SK-N-SH treated with all-trans-retinoic acid at 6 μM for 48 hours (cell line): ENCODE results near the gene ERCC2.

Experiments
- ATAC-seq: fragments of 200-7000 bp; cut with Tn5 transposase; 3 replicates; pipeline ENCODE4 v1.9.1; 2020; ENCODE audit warnings: mild to moderate bottlenecking, moderate library complexity
- BACH2 ChIP-seq: fragments of 250-450 bp; sonication (Bioruptor Pico); IDR thresholded peaks from 2 replicates; pipeline ENCODE4 v1.9.0; 2021; ENCODE audit warnings: mild to moderate bottlenecking, borderline replicate concordance
- CSDC2 ChIP-seq: fragments of 250-450 bp; sonication (Bioruptor Pico); IDR thresholded peaks from 2 replicates; pipeline ENCODE4 v1.5.0; 2020; ENCODE audit warnings: mild to moderate bottlenecking, moderate library complexity
- ESRRG ChIP-seq: fragments of 250-450 bp; sonication (Bioruptor Pico); IDR thresholded peaks from 2 replicates; pipeline ENCODE4 v1.6.1; 2021; ENCODE audit warnings: mild to moderate bottlenecking
- GLIS3 ChIP-seq: fragments of 250-450 bp; sonication (Bioruptor Pico); IDR thresholded peaks from 2 replicates; pipeline ENCODE4 v1.5.0; 2020; ENCODE audit warnings: mild to moderate bottlenecking, moderate library complexity
- ISL1 ChIP-seq: fragments of 250-450 bp; sonication (Bioruptor Pico); IDR thresholded peaks from 2 replicates; pipeline ENCODE4 v2.1.2; 2022; ENCODE audit warnings: mild to moderate bottlenecking, moderate library complexity
- OSR1 ChIP-seq: fragments of 250-450 bp; sonication (Bioruptor Pico); IDR thresholded peaks from 2 replicates; pipeline ENCODE4 v1.8.0; 2022; ENCODE audit warnings: moderate library complexity, mild to moderate bottlenecking, inconsistent platforms
- PPARA ChIP-seq: fragments of 250-450 bp; sonication (Bioruptor Pico); IDR thresholded peaks from 2 replicates; pipeline ENCODE4 v1.5.0; 2020; ENCODE audit warnings: mild to moderate bottlenecking, borderline replicate concordance
- RARB ChIP-seq: fragments of 250-450 bp; sonication (Bioruptor Pico); IDR thresholded peaks from 2 replicates; pipeline ENCODE4 v1.8.0; 2021; ENCODE audit warnings: mild to moderate bottlenecking, moderate library complexity
- SNAI2 ChIP-seq: fragments of 250-450 bp; sonication (Bioruptor Pico); IDR thresholded peaks from 2 replicates; pipeline ENCODE4 v1.5.0; 2020; ENCODE audit warnings: mild to moderate bottlenecking, moderate library complexity
- TCF4 ChIP-seq: fragments of 250-450 bp; sonication (Bioruptor Pico); IDR thresholded peaks from 2 replicates; pipeline ENCODE4 v1.8.0; 2021; ENCODE audit warnings: mild to moderate bottlenecking, moderate library complexity, borderline replicate concordance
- TOX ChIP-seq: fragments of 250-450 bp; sonication (Bioruptor Pico); IDR thresholded peaks from 2 replicates; pipeline ENCODE4 v1.8.0; 2021; ENCODE audit warnings: mild to moderate bottlenecking, moderate library complexity, borderline replicate concordance
- ZC3H10 ChIP-seq: fragments of 250-450 bp; sonication (Bioruptor Pico); IDR thresholded peaks from 2 replicates; pipeline ENCODE4 v1.5.1; 2021; ENCODE audit warnings: mild to moderate bottlenecking, moderate library complexity
- ZFP3 ChIP-seq: fragments of 250-450 bp; sonication (Bioruptor Pico); IDR thresholded peaks from 2 replicates; pipeline ENCODE4 v1.5.0; 2020; ENCODE audit warnings: mild to moderate bottlenecking, moderate library complexity
- ZFP30 ChIP-seq: fragments of 450-650 bp; formaldehyde crosslinking; IDR thresholded peaks from 2 replicates; pipeline ENCODE4 v1.5.0; 2022; ENCODE audit warnings: mild to moderate bottlenecking, moderate library complexity
- ZNF565 ChIP-seq: fragments of 450-650 bp; formaldehyde crosslinking; conservative IDR thresholded peaks from 2 replicates; pipeline ENCODE4 v1.5.0; 2020; ENCODE audit warnings: low read depth, mild to moderate bottlenecking, moderate library complexity
- ZNF70 ChIP-seq: fragments of 450-650 bp; formaldehyde crosslinking; IDR thresholded peaks from 2 replicates; pipeline ENCODE4 v1.5.0; 2020; ENCODE audit warnings: mild to moderate bottlenecking, moderate library complexity
- ZNF8 ChIP-seq: fragments of 450-650 bp; formaldehyde crosslinking; IDR thresholded peaks from 2 replicates; pipeline ENCODE4 v1.5.0; 2020; ENCODE audit warnings: mild to moderate bottlenecking, moderate library complexity
- TF ChIP-seq, protein P1 (sequence below): fragments of 250-450 bp; sonication (Bioruptor Pico); IDR thresholded peaks from 2 replicates; pipeline ENCODE4 v1.8.0; 2021; ENCODE audit warnings: low read depth, mild to moderate bottlenecking, moderate library complexity, borderline replicate concordance
- TF ChIP-seq, protein P2 (sequence below): fragments of 250-450 bp; sonication (Bioruptor Pico); IDR thresholded peaks from 2 replicates; pipeline ENCODE4 v1.5.1; 2021; ENCODE audit warnings: mild to moderate bottlenecking, moderate library complexity
- TF ChIP-seq, protein P3 (sequence below): fragments of 250-450 bp; sonication (Bioruptor Pico); IDR thresholded peaks from 2 replicates; pipeline ENCODE4 v1.8.0; 2020; ENCODE audit warnings: mild to moderate bottlenecking, moderate library complexity, borderline replicate concordance
- TF ChIP-seq, protein P4 (sequence below): fragments of 250-450 bp; sonication (Bioruptor Pico); IDR thresholded peaks from 2 replicates; pipeline ENCODE4 v1.5.1; 2020; ENCODE audit warnings: low read depth, mild to moderate bottlenecking, moderate library complexity
- TF ChIP-seq, protein P5 (sequence below): fragments of 250-450 bp; sonication (Bioruptor Pico); IDR thresholded peaks from 2 replicates; pipeline ENCODE4 v1.5.0; 2020; ENCODE audit warnings: mild to moderate bottlenecking, moderate library complexity

Gene ERCC2

DNA sequence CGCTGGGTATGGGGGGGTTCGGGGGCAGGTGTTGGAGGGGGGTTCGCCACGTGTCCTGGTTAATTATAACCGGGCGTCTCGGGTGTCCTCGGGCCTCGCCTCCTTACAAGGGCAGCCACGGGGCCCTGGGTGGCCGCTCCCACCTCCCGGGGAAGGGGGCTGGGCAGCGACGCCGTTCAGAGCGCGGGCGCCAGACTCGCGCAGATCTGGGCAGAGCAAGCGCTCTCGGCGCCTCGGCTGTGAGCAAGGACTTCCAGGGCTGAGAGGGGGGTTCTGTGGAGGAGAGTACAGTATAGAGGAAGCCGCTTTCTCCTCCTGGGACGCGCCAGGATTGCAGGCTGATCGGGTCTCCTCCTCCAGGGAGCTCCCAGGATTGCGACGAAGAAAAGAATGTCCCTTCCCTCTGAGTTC is 46.7 kb downstream of the ERCC2 start:
- ATAC-seq = no peak; the same call in 2 of the 3 replicates
- TF ChIP-seq ZNF565 (CRISPR knock-in tag) (no peak), TOX (CRISPR knock-in tag) (no peak), ZFP3 (CRISPR knock-in tag) (no peak), ZNF8 (CRISPR knock-in tag) (no peak), PPARA (no peak), ZC3H10 (CRISPR knock-in tag) (no peak)
- TF ChIP-seq, protein P1, sequence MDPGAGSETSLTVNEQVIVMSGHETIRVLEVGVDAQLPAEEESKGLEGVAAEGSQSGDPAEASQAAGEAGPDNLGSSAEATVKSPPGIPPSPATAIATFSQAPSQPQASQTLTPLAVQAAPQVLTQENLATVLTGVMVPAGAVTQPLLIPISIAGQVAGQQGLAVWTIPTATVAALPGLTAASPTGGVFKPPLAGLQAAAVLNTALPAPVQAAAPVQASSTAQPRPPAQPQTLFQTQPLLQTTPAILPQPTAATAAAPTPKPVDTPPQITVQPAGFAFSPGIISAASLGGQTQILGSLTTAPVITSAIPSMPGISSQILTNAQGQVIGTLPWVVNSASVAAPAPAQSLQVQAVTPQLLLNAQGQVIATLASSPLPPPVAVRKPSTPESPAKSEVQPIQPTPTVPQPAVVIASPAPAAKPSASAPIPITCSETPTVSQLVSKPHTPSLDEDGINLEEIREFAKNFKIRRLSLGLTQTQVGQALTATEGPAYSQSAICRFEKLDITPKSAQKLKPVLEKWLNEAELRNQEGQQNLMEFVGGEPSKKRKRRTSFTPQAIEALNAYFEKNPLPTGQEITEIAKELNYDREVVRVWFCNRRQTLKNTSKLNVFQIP (CRISPR knock-in tag) = no peak
- TF ChIP-seq, protein P2, sequence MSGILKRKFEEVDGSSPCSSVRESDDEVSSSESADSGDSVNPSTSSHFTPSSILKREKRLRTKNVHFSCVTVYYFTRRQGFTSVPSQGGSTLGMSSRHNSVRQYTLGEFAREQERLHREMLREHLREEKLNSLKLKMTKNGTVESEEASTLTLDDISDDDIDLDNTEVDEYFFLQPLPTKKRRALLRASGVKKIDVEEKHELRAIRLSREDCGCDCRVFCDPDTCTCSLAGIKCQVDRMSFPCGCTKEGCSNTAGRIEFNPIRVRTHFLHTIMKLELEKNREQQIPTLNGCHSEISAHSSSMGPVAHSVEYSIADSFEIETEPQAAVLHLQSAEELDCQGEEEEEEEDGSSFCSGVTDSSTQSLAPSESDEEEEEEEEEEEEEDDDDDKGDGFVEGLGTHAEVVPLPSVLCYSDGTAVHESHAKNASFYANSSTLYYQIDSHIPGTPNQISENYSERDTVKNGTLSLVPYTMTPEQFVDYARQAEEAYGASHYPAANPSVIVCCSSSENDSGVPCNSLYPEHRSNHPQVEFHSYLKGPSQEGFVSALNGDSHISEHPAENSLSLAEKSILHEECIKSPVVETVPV = no peak
- TF ChIP-seq, protein P3, sequence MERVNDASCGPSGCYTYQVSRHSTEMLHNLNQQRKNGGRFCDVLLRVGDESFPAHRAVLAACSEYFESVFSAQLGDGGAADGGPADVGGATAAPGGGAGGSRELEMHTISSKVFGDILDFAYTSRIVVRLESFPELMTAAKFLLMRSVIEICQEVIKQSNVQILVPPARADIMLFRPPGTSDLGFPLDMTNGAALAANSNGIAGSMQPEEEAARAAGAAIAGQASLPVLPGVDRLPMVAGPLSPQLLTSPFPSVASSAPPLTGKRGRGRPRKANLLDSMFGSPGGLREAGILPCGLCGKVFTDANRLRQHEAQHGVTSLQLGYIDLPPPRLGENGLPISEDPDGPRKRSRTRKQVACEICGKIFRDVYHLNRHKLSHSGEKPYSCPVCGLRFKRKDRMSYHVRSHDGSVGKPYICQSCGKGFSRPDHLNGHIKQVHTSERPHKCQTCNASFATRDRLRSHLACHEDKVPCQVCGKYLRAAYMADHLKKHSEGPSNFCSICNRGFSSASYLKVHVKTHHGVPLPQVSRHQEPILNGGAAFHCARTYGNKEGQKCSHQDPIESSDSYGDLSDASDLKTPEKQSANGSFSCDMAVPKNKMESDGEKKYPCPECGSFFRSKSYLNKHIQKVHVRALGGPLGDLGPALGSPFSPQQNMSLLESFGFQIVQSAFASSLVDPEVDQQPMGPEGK (CRISPR knock-in tag) = no peak
- TF ChIP-seq, all 23 proteins: peak for 0

DNA sequence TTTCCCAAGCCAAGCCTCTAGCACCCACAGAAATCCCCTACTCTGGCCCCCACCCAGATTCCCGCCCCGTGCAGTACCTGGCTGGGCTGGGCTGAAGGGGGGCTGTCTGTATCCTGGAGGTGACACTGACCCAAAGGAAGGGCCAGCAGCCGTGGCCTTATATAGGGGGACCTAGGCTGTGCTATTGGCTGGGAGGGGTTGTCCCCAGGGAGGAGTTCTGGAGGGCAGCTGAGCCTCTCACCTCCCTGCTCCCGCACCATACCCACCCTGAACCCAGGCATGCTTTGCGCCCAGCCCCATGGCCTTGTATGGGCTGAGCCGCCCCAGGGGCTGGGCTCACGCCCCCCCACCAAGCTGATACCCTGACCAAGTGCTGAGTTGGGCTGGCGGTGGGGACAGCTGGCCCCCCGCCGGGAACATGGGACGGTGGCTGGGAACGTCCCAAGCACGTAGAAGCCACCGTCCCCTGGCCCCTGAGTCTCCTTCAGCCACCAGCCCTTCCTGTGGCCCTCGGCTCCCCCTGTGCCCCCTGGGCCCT is 47.6 kb downstream of the ERCC2 start, which contains the start of gene CKM:
CKM (minus strand) TSS at position 132 of the 538 bp plus-strand sequence. CDS start 3,162 bp downstream, outside the sequence.
- TF ChIP-seq OSR1 (CRISPR knock-in tag) = no peak
- TF ChIP-seq SNAI2 (CRISPR knock-in tag) = no peak
- TF ChIP-seq, protein P2 = no peak
- no peak for TF ChIP-seq BACH2
- no peak for TF ChIP-seq CSDC2 (CRISPR knock-in tag)
- TF ChIP-seq PPARA = no peak
- TF ChIP-seq TCF4 (CRISPR knock-in tag) = no peak
- TF ChIP-seq ISL1 (CRISPR knock-in tag) = no peak
- TF ChIP-seq RARB (CRISPR knock-in tag) = no peak
- TF ChIP-seq, protein P1 (CRISPR knock-in tag) = no peak
- TF ChIP-seq ZNF70 (CRISPR knock-in tag) = no peak
- no peak for TF ChIP-seq ESRRG (CRISPR knock-in tag)
- TF ChIP-seq, protein P4, sequence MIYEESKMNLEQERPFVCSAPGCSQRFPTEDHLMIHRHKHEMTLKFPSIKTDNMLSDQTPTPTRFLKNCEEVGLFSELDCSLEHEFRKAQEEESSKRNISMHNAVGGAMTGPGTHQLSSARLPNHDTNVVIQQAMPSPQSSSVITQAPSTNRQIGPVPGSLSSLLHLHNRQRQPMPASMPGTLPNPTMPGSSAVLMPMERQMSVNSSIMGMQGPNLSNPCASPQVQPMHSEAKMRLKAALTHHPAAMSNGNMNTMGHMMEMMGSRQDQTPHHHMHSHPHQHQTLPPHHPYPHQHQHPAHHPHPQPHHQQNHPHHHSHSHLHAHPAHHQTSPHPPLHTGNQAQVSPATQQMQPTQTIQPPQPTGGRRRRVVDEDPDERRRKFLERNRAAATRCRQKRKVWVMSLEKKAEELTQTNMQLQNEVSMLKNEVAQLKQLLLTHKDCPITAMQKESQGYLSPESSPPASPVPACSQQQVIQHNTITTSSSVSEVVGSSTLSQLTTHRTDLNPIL (CRISPR knock-in tag) = no peak
- TF ChIP-seq, protein P5, sequence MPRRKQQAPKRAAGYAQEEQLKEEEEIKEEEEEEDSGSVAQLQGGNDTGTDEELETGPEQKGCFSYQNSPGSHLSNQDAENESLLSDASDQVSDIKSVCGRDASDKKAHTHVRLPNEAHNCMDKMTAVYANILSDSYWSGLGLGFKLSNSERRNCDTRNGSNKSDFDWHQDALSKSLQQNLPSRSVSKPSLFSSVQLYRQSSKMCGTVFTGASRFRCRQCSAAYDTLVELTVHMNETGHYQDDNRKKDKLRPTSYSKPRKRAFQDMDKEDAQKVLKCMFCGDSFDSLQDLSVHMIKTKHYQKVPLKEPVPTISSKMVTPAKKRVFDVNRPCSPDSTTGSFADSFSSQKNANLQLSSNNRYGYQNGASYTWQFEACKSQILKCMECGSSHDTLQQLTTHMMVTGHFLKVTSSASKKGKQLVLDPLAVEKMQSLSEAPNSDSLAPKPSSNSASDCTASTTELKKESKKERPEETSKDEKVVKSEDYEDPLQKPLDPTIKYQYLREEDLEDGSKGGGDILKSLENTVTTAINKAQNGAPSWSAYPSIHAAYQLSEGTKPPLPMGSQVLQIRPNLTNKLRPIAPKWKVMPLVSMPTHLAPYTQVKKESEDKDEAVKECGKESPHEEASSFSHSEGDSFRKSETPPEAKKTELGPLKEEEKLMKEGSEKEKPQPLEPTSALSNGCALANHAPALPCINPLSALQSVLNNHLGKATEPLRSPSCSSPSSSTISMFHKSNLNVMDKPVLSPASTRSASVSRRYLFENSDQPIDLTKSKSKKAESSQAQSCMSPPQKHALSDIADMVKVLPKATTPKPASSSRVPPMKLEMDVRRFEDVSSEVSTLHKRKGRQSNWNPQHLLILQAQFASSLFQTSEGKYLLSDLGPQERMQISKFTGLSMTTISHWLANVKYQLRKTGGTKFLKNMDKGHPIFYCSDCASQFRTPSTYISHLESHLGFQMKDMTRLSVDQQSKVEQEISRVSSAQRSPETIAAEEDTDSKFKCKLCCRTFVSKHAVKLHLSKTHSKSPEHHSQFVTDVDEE (CRISPR knock-in tag) = no peak
- no peak for TF ChIP-seq ZNF565 (CRISPR knock-in tag)
- TF ChIP-seq ZFP30 (CRISPR knock-in tag) = no peak
- no peak for TF ChIP-seq ZC3H10 (CRISPR knock-in tag)
- TF ChIP-seq, protein P3 (CRISPR knock-in tag) = no peak
- TF ChIP-seq GLIS3 = no peak
- TF ChIP-seq ZFP3 (CRISPR knock-in tag) = no peak

More for the DNA sequence above, 47.6 kb downstream of the ERCC2 start, which contains the start of gene CKM:
- ATAC-seq = no peak
